SK-N-SH (cell line): ENCODE results near the gene FRYL. TPM values are rescaled to one million over a fixed set of nuclear protein-coding genes. Genes with fewer than 3 reads are reported as not detected.

Source experiments
- CTCF ChIA-PET: fragments of 300-600, 350-600 bp; formaldehyde crosslinking; extraction: SDS; loops from one replicate; lab custom pipeline; 2021; lab: Yijun Ruan, JAX
- POLR2A ChIA-PET: fragments of 350-600 bp; sonication (Branson Sonifier 250); formaldehyde crosslinking; extraction: SDS; loops from one replicate; lab custom pipeline; 2020; ENCODE audit warnings: antibody characterized with exemption, inconsistent platforms; lab: Yijun Ruan, JAX
- DNase-seq: peaks from one replicate; pipeline ENCODE4 v3.0.0; 2012
- H2AFZ ChIP-seq: fragments of 200-600 bp; sonication (generic); 2 replicates; pipeline ENCODE4 v1.8.1; 2016; ENCODE audit warnings: antibody characterized with exemption, mild to moderate bottlenecking, low read depth
- H3F3A ChIP-seq: fragments of 200-600 bp; sonication (generic); replicated peaks from 2 replicates; pipeline ENCODE3; 2016; ENCODE audit warnings: antibody characterized with exemption, mild to moderate bottlenecking; ENCODE audit not compliant: insufficient read depth
- H3K27ac ChIP-seq, 2 experiments: fragments of 200-500 bp in 1 of 2; fragments of 200-600 bp in 1 of 2; sonication (Bioruptor generic) in 1 of 2; sonication (generic), shearing (Covaris generic) in 1 of 2; 2 replicates each; pipeline versions ENCODE4 v1.5.1 to v1.6.1; 2014 to 2016; ENCODE audit warnings: low read depth in 2 of 2, inconsistent platforms in 1 of 2, low read length in 1 of 2, mild to moderate bottlenecking in 1 of 2, mixed read lengths in 1 of 2
- H3K27me3 ChIP-seq: fragments of 200-600 bp; sonication (generic), shearing (Covaris generic); 2 replicates; pipeline ENCODE4 v1.6.1; 2016; ENCODE audit warnings: mixed run types; ENCODE audit not compliant: insufficient read depth
- H3K36me3 ChIP-seq, 2 experiments: fragments of 200-500 bp in 1 of 2; fragments of 200-600 bp in 1 of 2; sonication (Bioruptor generic) in 1 of 2; sonication (generic) in 1 of 2; replicated peaks in 1 of 2; 2 replicates each; pipeline versions ENCODE3 to v1.5.1; 2014 to 2016; ENCODE audit warnings: low read length in 1 of 2, mild to moderate bottlenecking in 1 of 2; ENCODE audit not compliant: insufficient read depth in 2 of 2, control insufficient read depth in 1 of 2
- H3K4me1 ChIP-seq, 2 experiments: fragments of 200-500 bp in 1 of 2; fragments of 200-600 bp in 1 of 2; sonication (Bioruptor generic) in 1 of 2; sonication (generic), shearing (Covaris generic) in 1 of 2; 2 replicates each; pipeline versions ENCODE4 v1.5.1 to v1.6.1; 2014 to 2016; ENCODE audit warnings: low read depth in 1 of 2, low read length in 1 of 2, mixed run types in 1 of 2; ENCODE audit not compliant: insufficient read depth in 2 of 2, control insufficient read depth in 1 of 2
- H3K4me2 ChIP-seq: fragments of 200-600 bp; sonication (generic), shearing (Covaris generic); 2 replicates; pipeline ENCODE4 v1.6.1; 2017; ENCODE audit warnings: mixed run types
- H3K4me3 ChIP-seq, 2 experiments: fragments of 200-500 bp in 1 of 2; fragments of 200-600 bp in 1 of 2; sonication (Bioruptor generic) in 1 of 2; sonication (generic), shearing (Covaris generic) in 1 of 2; 2 replicates each; pipeline versions ENCODE4 v1.5.1 to v1.8.1; 2014 to 2016; ENCODE audit warnings: low read depth in 2 of 2, inconsistent platforms in 1 of 2, low read length in 1 of 2, mild to moderate bottlenecking in 1 of 2, mixed read lengths in 1 of 2, moderate library complexity in 1 of 2
- H3K79me2 ChIP-seq: fragments of 200-600 bp; sonication (generic); 2 replicates; pipeline ENCODE4 v1.8.1; 2017; ENCODE audit warnings: mild to moderate bottlenecking; ENCODE audit not compliant: insufficient read depth
- H3K9ac ChIP-seq: fragments of 200-600 bp; sonication (generic); 2 replicates; pipeline ENCODE4 v1.6.1; 2017; ENCODE audit warnings: mixed run types
- H3K9me2 ChIP-seq: fragments of 200-600 bp; sonication (generic); 2 replicates; pipeline ENCODE4 v1.6.1; 2017; ENCODE audit warnings: mixed run types
- H3K9me3 ChIP-seq: fragments of 200-600 bp; sonication (generic); 2 replicates; pipeline ENCODE4 v1.6.1; 2017; ENCODE audit warnings: mixed run types, mild to moderate bottlenecking, moderate library complexity
- H4K20me1 ChIP-seq: fragments of 200-600 bp; sonication (generic); 2 replicates; pipeline ENCODE4 v1.6.1; 2017; ENCODE audit warnings: mild to moderate bottlenecking, mixed run types; ENCODE audit not compliant: insufficient read depth
- IRF3 ChIP-seq: fragments of 150-350 bp; IDR thresholded peaks from 2 replicates; pipeline ENCODE4 v1.6.1; 2016; ENCODE audit warnings: mild to moderate bottlenecking, low read depth, low read length
- MXI1 ChIP-seq: IDR thresholded peaks from 2 replicates; pipeline ENCODE4 v1.6.1; 2012; ENCODE audit warnings: mild to moderate bottlenecking, low read depth, low read length, improper control_type of control experiment
- NFIC ChIP-seq: IDR thresholded peaks from 2 replicates; pipeline ENCODE4 v1.4.0; 2012; ENCODE audit warnings: borderline replicate concordance
- RAD21 ChIP-seq: IDR thresholded peaks from 2 replicates; pipeline ENCODE4 v1.6.1; 2012; ENCODE audit warnings: mild to moderate bottlenecking, low read length
- REST ChIP-seq: IDR thresholded peaks from 2 replicates; pipeline ENCODE4 v1.6.1; 2012; ENCODE audit warnings: mild to moderate bottlenecking, low read depth, low read length, moderate library complexity
- TEAD4 ChIP-seq: IDR thresholded peaks from 2 replicates; pipeline ENCODE4 v1.4.0; 2012; ENCODE audit warnings: mild to moderate bottlenecking, borderline replicate concordance; ENCODE audit not compliant: insufficient read depth
- WGBS: methylation state at CpG from one replicate; pipeline ENCODE4 v1.1.6; 2017; ENCODE audit warnings: low lambda C conversion rate; 5-methylcytosine and 5-hydroxymethylcytosine counted together
- polyA plus RNA-seq, 3 experiments: library from polyadenylated mRNA; depleted of rRNA; stranded (reverse); fragments of >200 nt; gene quantifications; 2 replicates each; pipeline ENCODE4 v1.2.3, GENCODE V29; 2012

FRYL gene
- polyA plus RNA-seq, 1 of the 3 experiments (the other 2 are of a cell fraction), result 8.2 TPM

GRCh38 chr4:48645225-48645794, 134.8 kb downstream of the FRYL start (continued):
- TF ChIP-seq TEAD4 (no peak), REST (no peak), IRF3 (no peak)

- peaks cover 5% of the 10 kb centered on the region for H3F3A ChIP-seq
- ChIA-PET CTCF (interaction anchor here (1.0 to 1.4 kb wide), 3 partner anchors 12 to 64 kb away, joined by 3 to 6 read pairs (median 4); no protein-coding TSS in a partner anchor), POLR2A (no interaction called here)
- peak; percentile 10; the same call in 1 of the 2 replicates for TF ChIP-seq NFIC
- no peak for TF ChIP-seq MXI1
- 91% methylated on average over 2 of the region's 2 CpGs for WGBS
- peaks cover 49% of the 10 kb centered on the region for H3K79me2 ChIP-seq
- no peak overlapping the region for H3K9ac ChIP-seq
- H4K20me1 ChIP-seq, result peaks cover 7% of the 10 kb centered on the region; the same call in 1 of the 2 replicates
- H2AFZ ChIP-seq, result no peak overlapping the region
- no peak overlapping the region for H3K27ac ChIP-seq
- H3K4me2 ChIP-seq, result no peak overlapping the region
- H3K36me3 ChIP-seq, result no peaks in the 10 kb centered on the region
- H3K4me3 ChIP-seq, result no peak overlapping the region
- no peaks in the 10 kb centered on the region for H3K9me2 ChIP-seq
- no peaks in the 10 kb centered on the region for H3K9me3 ChIP-seq
- DNase-seq, result no peak
- H3K27me3 ChIP-seq, result no peaks in the 10 kb centered on the region
- peaks cover 0 to 10% of the 10 kb centered on the region in 2 experiments; a peak in 2 of 4 replicates for H3K4me1 ChIP-seq
Observed at GRCh38 chr4:48642421-48643374, 137.4 kb downstream of the FRYL start.

- POLR2A ChIA-PET, result no interaction called here
- 99% methylated on average over 4 of the region's 4 CpGs for WGBS
Observed at GRCh38 chr4:48641401-48641800, 138.7 kb downstream of the FRYL start.

More at GRCh38 chr4:48641401-48641800, 138.7 kb downstream of the FRYL start:
- Histone ChIP-seq H3K9ac (no peak overlapping the region), H3K27ac (no peak overlapping the region), H3K4me3 (no peak overlapping the region), H3K9me2 (no peaks in the 10 kb centered on the region), H3K79me2 (peaks cover 52% of the 10 kb centered on the region), H3F3A (peaks cover 5% of the 10 kb centered on the region)
- TF ChIP-seq RAD21 (no peak), IRF3 (no peak)
- TF ChIP-seq, all 33 proteins: peak for 0
- DNase-seq, result no peak
- H4K20me1 ChIP-seq, result peaks cover 7% of the 10 kb centered on the region; the same call in 1 of the 2 replicates
- no peaks in the 10 kb centered on the region for H3K36me3 ChIP-seq
- H3K4me1 ChIP-seq, result peaks cover 0 to 10% of the 10 kb centered on the region in 2 experiments; a peak in 2 of 4 replicates
- no peak overlapping the region for H2AFZ ChIP-seq
- CTCF ChIA-PET, result interaction anchor here (1.4 kb wide), 2 partner anchors 10 to 63 kb away, joined by 3 to 4 read pairs; no protein-coding TSS in a partner anchor
- H3K9me3 ChIP-seq, result no peaks in the 10 kb centered on the region
- H3K27me3 ChIP-seq, result no peaks in the 10 kb centered on the region
- H3K4me2 ChIP-seq, result no peak overlapping the region
